HG02885 (cell line): ENCODE measurements around the gene SNX21.
"Not testable (repeated sequence)": the region's sequence is repeated elsewhere in the genome, so short reads cannot be mapped to it uniquely, and the experiment has no call there.

Source experiments
- ATAC-seq: cut with Tn5 transposase; IDR thresholded peaks from one replicate; pipeline ENCODE4 v1.9.1; 2021; ENCODE audit warnings: mild to moderate bottlenecking; ENCODE audit not compliant: unreplicated experiment, poor library complexity

Gene SNX21

DNA sequence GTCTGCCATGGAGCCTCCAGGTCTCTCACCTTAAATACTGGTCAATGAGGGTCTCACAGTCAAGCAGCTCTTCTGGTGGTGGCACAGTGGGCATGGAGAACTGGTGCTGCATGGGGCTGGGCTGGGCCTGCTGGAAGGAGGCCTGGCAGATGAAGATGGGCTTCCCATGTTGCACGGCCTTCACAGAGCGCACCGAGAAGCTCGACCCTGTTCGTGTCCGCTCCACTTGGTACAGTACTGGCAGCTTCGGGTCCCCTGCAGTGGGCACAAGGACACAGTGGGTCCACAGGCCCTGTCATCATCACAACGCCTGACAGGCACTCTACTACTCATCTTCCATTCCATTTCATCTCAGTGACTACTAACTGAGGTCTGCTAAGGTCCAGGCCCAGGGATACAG, 14.8 kb downstream of the SNX21 start:
- no peak for ATAC-seq

DNA sequence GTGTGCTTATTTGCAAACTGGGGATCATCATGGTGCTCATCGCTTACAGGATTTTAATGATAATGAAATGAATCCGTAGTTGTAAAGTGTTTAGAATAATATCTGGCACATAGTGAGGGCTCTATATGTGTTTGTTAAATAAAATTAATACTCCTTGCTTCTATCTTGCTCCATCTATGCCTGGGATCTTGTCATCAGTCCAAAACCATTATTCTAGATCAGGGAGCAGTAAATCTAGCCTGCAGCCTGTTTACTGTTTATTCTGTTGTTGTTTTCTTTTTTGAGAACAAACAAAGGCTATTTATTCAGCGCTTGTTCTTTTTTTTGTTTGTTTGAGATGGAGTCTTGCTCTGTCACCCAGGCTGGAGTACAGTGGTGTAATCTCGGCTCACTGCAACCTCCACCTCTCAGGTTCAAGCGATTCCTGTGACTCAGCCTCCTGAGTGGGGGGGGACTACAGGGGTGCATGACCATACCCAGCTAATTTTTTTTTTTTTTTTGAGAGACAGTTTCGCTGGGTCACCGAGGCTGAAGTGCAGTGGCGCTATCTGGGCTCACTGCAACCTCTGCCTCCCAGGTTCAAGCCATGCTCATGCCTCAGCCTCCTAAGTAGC, 15.5 kb downstream of the SNX21 start:
- ATAC-seq, result no peak

DNA sequence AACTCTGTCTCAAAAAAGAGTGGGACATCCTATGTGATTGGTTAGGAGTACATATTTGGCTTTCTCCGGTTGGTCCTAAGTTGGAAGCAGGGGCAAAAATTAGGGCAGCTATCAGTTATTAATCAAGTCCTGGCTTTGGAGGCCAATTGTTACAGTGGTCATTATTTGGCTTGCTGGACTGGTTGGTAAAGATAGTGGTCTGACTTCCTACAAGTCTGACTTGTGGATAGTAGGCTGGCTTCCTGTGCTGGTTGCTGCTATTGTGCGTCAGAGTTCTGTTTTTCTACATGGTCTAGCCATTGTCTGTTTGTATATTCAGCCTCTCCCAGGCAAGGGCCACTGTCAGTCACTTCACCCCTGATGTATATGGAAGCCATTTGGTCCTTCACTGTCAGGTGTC, 16.6 kb downstream of the SNX21 start:
- no peak for ATAC-seq

DNA sequence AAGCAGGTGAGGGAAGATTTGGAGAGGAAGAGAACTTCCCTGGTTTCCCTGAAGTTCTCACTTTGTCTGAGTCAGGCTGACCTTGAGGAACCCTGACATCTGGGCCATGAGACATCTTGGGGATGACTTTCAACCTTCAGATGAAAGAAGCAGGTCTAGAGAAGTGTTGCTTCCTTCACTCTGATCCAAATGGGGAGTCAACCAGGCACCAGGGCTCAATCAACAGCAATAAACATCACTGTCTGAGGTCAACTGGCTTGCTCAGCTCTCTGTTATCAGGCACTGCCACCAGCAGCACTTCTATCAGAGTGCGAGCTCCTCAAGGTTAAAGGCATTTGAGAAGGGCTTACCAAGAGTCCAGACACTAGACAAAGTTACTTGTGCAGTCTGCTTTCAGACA, 17.3 kb downstream of the SNX21 start:
- no peak for ATAC-seq

DNA sequence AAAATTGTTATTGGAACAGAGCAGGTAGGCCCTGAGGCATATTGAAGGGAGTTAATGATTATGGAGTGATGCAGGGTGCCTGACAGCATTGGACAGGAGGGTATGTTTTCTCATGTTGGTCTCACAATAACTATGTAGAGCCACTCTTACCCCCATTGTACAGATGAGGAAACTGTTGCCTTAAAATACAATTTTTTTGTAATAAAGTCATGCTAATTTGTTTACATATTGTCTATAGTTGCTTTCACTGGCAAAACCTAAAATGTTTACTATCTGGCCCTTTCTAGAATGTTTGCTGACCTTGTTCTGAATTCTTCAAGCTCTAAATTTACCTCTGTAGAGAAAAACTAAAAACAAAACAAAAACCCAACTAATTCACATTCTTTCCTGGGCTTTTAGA, 17.9 kb downstream of the SNX21 start:
- no peak for ATAC-seq

DNA sequence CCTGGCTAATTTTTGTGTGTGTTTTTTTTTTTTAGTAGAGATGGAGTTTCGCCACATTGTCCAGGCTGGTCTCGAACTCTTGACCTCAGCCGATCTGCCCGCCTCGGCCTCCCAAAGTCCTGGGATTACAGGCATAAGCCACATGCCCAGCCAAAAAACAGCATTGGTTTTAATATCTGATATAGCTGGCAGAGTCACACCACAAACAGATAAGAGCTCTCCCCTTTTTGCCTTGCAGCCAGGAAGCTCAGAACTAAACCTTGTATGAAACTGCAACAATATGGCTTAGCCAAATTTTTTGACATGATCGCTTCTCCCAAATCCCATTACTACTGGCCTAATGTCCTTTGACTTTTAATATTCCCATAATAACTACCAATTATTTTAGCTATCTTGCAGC, 18.7 kb downstream of the SNX21 start:
- no peak for ATAC-seq

DNA sequence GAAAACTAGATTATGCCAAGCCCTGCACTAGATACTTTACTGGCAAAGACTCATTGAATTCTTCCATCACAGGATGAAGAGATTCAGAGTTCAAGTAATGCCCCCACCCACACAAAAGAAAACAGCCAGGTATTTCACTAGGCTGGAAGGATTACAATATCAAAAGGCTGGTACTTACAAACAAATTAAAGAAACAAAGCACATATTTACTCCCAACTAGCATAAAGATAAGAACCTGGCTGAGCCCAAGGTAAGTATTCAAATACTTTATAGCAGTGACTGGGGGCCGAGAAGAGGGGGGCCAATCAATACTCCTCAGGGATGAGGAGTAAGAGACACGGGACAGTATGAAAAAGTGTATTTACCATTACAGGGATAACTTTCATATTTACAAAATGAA, 19.9 kb downstream of the SNX21 start:
- no peak for ATAC-seq

DNA sequence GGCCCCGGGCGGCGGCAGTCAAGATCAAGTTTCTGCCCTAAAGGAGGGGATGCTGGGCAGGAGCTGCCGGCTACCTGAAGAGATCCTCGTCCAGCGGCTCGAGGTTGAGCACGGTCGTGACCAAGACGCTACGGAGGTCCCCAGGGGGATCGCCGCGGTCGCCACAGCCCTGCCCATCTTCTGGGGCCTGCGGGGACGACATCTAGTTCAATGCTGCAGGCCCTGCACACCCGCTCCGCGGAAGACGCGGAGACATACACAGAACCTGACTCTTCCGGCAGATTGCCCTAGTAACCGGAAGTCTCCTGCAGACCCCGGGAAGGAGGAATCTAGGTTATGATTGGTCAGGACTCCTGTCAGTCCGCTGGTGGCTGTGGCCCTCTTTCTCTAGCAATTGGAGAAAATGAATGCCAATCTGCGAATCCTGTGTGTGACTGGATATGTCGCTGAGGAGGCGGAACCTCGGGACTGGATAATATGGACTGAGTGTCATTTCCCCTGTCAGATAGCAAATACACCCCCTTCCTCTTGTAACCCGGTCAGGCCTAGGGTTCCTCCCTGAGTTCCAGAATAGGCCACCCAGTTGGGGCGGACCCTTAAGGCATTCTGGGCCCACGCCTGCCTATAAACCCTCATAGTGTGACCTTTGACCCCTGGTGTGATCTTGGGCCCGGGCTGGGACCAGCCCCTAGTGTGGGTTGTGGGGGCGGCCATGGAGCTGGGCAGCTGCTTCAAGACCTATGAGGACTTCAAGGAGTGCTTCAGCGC, 23.7 kb downstream of the SNX21 start, which contains the start of the genes ACOT8 and ZSWIM3:
ACOT8 (minus strand) TSS at position 279 of the 768 bp plus-strand sequence; CDS start at position 202, 77 bp downstream.
ZSWIM3 (plus strand) TSS at position 501 of the 768 bp plus-strand sequence; CDS start at position 713, 212 bp downstream.
- ATAC-seq, result peak; percentile 93

DNA sequence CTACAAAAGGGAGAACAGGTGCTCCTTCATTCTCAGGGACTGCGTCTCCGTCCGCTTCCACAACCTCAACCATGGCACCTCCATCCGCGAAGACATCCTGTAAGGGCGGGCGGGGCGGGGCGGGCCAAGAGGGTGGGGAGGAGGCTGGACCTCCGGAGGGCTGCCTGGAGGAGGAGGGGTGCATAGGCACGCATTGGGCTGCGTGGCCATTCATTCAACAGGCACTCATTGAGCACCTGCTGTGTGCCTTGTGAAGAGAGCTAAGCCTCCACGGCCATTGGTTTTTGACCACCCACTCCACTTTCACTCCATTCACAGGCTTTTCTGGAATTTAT, 24.2 kb downstream of the SNX21 start:
- ATAC-seq, result peak; percentile 20

DNA sequence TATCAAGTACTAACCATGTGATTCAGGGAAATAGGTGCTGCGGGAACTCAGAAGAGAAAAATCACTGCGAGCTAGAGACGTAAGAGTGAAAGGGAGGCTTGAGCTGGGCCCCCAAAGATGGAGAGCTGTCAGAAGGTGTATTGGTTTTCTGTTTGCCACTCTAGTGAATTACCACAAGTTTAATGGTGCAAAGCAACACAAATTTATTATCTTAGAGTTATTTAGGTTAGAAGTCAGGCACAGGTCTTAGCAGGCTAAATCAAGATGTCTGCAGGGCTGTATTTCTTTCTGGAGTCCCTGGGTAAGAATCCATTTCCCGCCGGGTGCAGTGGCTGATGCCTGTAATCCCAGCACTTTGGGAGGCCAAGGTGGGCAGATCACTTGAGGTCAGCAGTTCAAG, 26.3 kb downstream of the SNX21 start:
- no peak for ATAC-seq

DNA sequence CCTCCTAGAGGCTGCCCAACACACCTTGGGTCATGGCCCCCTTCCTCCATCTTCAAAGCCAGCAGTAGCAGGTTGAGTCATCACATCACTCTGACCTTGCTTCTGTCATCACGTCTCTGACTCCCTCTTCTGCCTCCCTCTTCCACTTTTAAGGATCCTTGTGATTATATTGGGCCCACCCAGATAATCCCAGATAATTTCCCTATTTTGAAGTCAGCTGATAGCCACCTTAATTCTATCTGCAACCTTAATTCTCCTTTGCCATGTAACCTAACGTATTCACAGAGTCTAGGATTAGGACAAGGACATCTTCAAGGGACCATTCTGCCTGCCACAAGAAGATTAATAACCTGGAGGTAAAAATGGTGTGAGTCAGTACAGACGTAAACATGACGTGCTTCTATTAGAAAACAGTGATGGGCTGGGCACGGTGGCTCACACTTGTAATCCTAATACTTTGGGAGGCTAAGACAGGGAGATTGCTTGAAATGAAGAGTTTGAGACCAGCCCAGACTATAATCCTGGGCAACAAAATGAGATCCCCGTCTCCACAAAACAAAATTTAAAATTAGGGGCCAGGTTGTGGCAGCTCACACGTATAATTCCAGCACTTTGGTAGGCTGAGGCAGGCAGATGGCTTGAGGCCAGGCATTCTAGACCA, 27.1 kb downstream of the SNX21 start:
- ATAC-seq, result no peak

DNA sequence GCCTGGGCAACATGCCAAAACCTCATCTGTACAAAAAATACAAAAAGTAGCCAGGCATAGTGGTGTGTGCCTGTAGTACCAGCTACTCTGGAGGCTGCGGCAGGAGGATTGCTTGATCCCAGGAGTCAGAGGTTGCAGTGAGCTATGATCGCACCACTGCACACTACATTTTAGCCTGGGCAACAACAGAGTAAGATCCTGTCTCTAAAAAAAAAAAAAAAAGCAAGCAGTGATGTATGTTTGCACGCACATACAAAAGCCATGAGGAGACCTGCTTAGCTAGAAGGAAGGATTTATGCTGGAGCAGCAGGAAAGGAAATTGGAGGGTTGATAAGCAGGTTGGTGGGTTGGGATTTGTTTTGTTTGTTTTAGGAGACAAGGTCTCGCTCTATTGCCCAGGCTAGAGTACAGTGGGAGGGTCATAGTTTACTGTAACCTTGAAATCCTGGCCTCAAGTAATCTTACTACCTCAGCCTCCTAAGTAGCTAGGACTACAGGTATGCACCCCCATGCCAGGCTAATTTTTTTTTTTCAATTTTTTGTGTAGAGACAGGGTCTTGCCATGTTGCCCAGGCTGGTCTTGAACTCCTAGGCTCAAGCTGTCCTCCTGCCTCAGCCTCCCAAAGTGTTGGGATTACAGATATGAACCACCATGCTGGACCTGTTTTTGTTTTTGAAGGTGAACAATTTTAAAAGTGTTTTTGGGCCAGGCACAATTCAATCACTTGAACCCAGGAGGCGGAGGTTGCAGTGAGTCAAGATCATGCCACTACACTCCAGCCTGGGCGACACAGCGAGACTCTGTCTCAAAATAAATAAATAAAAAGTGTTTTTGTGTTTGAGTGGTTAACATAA, 27.8 kb downstream of the SNX21 start:
- no peak for ATAC-seq

DNA sequence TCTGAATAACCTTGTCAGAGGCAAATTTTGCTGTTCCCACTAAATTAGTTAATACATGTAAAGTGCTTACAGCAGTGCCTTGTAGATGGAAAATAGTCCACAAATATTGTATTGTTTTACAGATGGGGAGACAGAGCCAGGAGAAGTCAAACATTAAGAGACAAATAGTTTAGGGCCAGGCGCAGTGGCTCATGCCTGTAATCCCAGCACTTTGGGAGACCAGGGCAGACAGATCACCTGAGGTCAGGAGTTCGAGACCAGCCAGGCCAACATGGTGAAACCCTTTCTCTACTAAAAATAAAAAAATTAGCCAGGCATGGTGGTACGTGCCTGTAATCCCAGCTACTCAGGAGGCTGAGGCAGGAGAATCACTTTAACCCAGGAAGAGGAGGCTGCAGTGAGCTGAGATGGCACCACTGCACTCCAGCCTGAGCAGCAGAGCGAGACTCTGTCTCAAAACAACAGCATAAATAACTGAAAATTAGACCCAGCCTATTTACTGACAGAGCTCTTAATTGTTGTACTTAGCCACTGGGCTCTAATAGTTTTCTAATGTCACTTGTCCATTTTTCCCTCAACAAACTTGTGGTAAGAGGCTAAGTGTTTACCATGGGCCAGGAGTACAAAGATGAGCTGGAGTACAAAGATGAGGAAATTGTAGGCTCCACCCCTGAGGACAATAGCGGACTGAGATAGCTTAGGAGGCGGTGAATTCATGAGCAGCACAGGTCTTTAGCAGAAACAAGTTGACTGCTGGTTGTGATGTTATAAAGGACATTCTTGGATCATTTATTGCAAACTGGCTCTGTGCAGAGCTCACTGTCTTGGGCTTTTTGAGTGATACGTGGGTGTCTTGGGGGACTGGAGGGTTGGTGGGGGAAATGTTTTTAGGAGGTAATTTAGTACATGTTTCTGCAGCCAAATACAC, 30.2 kb downstream of the SNX21 start:
- ATAC-seq, result no peak

DNA sequence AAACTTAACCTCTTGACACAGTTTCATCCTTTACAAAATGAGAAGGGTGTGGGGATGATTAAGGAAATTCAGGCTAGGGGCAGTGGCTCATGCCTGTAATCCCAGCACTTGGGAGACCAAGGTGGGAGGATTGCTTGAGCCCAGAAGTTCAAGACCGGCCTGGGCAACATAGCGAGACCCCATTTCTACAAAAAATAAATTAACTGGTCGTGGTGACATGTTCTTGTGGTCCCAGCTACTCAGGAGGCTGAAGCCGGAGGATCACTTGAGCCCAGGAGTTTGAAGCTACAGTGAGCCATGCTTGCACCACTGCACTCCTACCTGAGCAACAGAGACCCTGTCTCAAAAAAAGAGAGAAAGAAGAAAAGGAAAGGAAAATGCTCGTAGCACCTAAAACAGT, 32.9 kb downstream of the SNX21 start:
- ATAC-seq, result no peak

DNA sequence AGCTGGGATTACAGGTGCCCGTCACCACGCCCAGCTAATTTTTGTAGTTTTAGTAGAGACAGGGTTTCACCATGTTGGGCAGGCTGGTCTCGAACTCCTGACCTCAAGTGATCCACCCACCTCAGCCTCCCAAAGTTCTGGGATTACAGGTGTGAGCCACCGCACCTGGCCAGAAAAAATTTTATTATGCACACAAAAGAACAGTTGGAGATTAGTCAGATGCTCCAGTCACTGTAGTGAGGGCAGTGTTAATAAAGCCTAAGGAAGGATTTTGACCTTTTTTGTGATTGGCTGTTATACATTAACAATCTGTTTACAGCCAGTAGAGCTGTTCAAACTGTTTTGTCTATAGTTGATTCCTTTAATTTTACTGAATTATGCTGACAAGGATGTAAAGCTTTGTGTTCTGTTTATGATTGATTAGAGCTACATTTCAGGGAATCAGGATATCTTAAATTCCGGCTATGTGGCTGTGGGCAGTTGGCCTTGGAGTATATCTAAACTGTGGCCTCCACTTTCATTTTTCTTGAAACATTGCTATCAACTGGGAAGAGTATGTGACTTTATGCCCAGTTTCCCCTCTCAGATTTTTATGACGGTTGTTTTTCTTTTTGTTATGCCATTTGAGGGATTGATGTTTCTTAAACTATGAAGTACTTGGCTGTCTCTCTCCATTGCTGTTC, 33.7 kb downstream of the SNX21 start:
- ATAC-seq, result no peak

DNA sequence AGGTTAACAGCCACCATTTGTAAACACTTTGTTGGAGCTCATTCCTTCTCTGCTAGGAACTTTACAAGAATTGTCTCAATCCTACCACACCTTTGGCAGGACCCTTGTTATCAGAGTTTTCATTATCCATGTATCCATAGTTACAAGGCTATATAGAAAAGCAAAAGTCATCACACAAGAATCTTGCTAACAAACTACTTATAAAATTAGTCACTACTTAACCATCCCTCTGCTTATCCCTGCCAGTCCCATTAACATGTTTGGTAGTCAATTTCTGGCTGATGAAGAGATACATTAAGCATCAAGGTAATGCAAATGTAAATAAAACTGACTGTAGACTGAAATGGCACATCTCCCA, 34.2 kb downstream of the SNX21 start:
- no peak for ATAC-seq

DNA sequence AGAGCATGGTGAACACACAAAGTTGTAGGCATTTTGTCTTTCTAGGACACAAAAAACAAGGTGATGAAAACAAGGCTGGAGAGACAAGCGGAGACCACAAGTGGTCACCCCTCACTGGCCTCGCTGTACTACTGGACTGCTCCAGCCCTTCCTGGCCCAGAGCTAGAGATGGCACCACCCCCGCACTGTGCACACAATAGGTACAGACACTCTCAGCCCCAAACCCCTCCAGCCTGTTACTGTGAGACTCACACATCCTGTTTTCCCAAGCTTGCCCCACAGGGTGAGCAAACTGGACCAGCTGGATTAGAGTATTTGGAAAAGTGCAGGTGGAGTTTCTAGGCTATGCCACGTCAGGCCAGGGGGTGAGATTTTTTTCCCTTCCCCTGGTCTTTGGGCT, 39.0 kb downstream of the SNX21 start:
- ATAC-seq, result no peak

DNA sequence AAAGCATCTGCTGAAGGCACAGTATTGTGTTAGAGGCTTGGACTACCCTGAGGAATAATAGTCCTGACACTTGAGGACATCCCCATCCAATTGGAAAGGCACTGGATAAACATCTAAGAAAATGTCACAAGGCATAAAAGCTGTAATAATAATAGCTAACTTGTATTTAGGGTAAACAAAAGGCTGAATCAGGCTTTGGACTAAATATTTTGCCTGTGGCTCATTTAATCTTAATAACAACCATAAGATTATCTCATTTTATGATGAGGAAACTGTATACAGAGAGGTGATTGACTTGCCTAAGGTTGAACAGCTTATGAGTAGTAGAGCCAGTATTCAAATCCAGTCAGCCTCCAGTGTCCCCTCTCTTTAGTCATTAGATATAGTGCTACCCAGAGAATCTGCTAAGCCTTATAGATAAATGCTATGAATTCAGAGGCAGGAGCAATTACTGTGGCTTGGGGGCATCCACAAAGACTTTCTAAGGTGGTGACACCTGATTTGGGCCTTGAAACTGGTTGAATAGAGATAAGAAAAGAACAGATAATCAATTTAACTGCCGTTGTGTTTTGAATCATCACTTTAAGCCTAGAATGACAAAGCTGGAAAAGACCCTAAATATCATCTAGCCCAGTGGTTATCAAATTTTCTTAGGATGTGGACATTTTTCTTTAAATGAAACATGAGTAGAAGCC, 40.0 kb downstream of the SNX21 start:
- ATAC-seq, result no peak

DNA sequence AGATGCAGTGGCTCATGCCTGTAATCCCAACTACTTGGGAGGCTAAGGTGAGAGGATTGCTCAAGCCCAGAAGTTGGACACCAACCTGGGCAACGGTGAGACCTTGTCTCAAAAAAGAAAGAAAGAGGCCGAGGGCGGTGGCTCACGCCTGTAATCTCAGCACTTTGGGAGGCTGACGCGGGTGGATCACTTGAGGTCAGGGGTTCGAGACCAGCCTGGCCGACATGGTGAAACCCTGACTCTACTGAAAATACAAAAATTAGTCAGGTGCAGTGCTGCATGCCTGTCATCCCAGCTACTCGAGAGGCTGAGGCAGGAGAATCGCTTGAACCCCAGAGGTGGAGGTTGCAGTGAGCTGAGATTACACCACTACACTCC, 40.5 kb downstream of the SNX21 start:
- ATAC-seq, result not testable (repeated sequence)
